Stimulated activated CD4-positive, alpha-beta T cell treated with anti-CD3 and anti-CD28 coated beads, Interleukin-2, amount 100 ng/mL, for 48 hours (primary cell): ENCODE measurements around the gene LMTK3.

Experiments used
- DNase-seq, 2 donors: peaks; one replicate each; pipeline ENCODE4 v3.0.0-alpha.2; 2020

LMTK3 gene

DNA sequence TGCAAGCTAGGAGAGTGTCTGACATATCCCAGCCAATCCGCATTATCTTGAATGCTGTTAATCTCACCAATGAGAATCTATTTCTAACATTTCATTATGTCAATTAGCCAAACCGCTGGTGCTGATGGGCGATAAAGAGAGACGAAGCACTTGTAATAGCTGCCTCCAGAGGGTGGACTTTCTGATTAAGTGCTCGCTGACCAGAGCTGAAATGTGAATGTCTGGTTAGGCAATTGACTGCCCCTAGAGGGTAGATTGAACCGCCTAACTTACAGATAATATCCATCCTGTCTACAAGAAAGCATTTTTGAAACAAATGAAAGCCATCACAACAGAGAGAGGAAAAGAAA, 66.4 kb downstream of the LMTK3 start:
- no peak for DNase-seq

DNA sequence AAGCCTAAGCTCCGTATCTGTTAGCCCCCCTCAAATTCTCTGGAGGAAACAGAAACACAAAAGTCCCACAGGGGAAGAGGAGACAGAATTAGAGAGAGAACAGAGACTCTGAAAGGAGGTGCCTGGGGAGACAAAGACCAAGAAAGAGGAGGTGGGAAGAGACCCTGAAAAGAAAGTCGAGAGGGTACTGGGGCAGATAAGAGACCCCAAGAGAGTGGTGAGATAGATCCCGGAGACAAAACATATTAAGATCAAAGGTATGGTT, 66.8 kb downstream of the LMTK3 start:
- DNase-seq = no peak

DNA sequence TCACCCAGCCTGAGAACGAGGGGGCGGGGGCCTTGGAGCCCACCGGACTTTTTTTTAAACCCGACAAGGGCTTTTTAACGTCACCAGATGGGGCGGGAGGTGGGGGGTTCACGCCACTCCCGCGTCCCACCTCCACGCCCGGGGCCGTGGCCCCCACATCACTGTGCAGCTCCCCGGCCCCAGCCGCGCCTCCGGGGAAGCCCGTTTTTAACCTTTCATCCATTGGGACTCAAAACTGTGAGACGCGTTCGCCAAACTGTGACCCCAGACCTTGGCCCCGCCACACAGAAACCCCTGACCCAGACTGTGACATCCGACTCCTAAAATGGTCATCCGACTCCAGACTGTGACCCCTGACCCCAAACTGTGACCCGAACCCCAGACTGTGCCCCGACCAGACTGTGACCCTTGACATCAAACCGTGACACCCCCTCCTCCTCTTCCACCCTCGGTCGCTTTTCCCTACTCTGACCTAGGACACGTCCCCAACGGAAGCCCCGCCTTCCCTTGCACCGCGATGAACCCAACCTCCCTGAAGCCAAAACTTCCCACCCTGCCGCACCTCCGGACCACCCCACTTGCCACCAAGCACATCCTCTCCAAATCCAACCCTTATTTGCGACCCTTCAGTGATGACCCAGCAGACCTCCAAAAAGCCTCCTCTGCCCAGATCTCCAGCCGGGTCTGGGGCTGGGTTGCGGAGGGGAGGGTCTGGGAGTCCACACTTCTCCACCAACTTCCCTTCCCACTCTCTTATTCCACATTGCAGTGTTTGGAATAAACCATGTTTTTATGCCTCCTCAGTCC, 67.3 kb downstream of the LMTK3 start:
- DNase-seq = no peak

DNA sequence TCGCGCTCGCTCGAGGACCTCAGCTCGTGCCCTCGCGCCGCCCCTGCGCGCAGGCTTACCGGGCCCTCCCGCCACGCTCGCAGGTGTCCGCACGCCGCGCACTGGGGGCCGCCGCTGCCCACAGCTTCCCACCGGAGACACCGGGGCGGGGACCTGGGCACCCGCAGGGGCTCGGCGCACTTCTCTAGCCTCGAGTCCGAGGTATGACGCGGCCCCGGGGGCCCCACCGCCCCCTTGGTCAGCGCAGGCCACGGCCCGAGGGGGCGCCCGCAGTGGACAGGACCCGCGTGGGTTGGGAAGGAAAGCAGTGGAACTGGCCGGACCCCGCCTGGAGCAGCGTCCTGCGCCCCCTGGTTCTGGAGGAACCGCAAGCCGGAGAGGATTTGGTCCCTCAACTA, 67.9 kb downstream of the LMTK3 start:
- DNase-seq = no peak

DNA sequence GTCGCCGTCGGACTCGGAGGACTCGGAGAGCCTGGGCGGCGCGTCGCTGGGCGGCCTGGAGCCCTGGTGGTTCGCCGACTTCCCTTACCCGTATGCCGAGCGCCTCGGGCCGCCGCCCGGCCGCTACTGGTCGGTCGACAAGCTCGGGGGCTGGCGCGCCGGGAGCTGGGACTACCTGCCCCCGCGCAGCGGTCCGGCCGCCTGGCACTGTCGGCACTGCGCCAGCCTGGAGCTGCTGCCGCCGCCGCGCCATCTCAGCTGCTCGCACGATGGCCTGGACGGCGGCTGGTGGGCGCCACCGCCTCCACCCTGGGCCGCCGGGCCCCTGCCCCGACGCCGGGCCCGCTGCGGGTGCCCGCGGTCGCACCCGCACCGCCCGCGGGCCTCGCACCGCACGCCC, 68.4 kb downstream of the LMTK3 start:
- no peak for DNase-seq

DNA sequence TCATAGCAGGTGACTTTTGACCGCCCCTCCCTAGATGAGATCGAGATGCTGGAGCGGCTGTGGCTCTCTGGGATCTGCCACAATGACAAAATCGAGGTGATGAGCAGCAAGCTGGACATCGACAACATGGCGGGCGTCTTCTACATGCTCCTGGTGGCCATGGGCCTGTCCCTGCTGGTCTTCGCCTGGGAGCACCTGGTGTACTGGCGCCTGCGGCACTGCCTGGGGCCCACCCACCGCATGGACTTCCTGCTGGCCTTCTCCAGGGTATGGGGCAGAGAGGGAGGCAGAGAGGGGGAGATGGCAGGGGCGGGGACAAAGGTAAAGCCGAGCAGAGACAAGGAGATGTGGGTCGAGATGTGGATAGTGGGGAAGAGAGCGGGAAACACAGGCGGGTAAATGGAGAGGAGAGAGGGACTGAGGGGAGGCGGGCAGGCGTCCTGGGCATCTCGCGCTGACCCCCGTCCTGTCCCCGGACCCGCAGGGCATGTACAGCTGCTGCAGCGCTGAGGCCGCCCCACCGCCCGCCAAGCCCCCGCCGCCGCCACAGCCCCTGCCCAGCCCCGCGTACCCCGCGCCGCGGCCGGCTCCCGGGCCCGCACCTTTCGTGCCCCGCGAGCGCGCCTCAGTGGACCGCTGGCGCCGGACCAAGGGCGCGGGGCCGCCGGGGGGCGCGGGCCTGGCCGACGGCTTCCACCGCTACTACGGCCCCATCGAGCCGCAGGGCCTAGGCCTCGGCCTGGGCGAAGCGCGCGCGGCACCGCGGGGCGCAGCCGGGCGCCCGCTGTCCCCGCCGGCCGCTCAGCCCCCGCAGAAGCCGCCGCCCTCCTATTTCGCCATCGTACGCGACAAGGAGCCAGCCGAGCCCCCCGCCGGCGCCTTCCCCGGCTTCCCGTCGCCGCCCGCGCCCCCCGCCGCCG, 69.3 kb downstream of the LMTK3 start:
- no peak for DNase-seq

DNA sequence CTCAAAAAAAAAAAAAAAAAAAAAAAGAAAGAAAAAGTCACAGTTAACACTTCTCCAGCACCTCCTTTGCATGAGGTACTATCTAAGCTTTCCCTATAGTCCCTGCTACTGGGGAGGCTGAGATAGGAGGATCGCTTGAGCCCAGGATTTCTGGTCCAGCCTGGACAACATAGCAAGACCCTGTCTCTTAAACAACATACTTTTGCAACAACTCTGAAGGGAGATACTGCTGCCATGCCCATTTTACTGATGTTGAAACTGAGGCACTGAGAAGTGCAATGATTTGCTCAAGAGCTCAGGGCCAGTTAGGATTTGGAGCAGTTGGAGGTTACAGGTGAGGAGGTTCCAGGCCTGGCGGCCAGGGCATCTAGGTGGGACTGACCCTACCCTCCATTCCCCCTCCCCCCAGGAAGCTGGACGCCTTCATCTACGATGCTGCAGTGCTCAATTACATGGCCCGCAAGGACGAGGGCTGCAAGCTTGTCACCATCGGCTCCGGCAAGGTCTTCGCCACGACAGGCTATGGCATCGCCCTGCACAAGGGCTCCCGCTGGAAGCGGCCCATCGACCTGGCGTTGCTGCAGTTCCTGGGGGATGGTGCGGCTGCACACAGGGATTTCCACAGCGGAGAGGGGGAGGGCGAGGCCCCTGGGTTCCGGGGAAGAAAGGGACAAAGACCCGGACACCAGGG, 70.1 kb downstream of the LMTK3 start:
- no peak for DNase-seq

DNA sequence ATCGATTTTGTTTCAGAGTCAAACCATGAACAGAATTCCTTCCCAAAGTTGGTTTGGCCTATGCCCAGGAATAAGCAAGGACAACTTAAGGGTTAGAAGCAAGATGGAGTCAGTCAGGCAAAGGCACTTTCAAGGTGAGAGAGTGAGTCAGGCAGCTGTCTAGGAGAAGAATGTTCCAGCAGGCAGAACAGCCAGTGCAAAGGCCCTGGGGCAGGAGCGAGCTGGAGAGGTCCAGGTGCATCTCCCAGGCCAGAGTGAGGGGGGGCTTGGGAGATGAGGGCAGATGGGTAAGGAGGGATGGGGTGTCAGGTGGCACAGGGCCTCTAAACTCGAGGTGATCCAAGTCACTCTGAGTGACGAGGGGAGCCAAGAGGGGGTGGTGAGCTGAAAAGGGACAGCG, 75.0 kb downstream of the LMTK3 start:
- no peak for DNase-seq
